ENCODE data around the gene LIN28B. TPM values are rescaled to one million over a fixed set of nuclear protein-coding genes. Genes with fewer than 3 reads are reported as not detected.

LIN28B gene
- total RNA-seq, 1 experiment from 2014 or later, result not detected

- no peak for DNase-seq (ENCODE audit: low read depth)
Measured at GRCh38 chr6:105108631-105109262, 151.8 kb downstream of the LIN28B start.

- DNase-seq (ENCODE audit: low read depth), result no peak
Measured at GRCh38 chr6:105109955-105110895, 153.3 kb downstream of the LIN28B start.

GRCh38 chr6:105111105-105111504 is 154.2 kb downstream of the LIN28B start:
- DNase-seq (ENCODE audit: low read depth), result no peak

- no peak for DNase-seq (ENCODE audit: low read depth)
Measured at GRCh38 chr6:105111871-105112270, 155.0 kb downstream of the LIN28B start.

- peak; percentile 8 for DNase-seq (ENCODE audit: low read depth)
Measured at GRCh38 chr6:105112577-105112976, 155.7 kb downstream of the LIN28B start.

- DNase-seq (ENCODE audit: low read depth), result no peak
Measured at GRCh38 chr6:105113422-105113821, 156.5 kb downstream of the LIN28B start.

DNA sequence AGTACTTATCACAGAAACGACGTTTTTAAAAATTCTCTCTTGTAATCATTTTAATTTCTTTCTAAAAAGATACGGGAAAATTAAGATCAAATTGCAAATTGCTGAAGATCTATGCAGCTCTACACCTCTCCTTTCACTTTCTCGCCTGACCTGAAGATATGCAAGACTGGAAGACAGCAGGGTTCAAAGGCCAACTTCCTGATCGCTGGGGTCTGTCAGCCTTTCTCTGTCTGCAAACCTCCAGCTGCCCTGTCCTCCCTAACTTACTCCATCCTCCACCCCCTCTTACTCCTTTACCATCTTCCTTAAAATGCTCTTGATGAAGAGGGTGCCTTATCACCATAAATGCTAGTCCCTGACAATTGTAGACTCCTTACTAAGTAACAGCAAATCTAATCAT is 159.2 kb downstream of the LIN28B start:
- DNase-seq (ENCODE audit: low read depth), result no peak

DNA sequence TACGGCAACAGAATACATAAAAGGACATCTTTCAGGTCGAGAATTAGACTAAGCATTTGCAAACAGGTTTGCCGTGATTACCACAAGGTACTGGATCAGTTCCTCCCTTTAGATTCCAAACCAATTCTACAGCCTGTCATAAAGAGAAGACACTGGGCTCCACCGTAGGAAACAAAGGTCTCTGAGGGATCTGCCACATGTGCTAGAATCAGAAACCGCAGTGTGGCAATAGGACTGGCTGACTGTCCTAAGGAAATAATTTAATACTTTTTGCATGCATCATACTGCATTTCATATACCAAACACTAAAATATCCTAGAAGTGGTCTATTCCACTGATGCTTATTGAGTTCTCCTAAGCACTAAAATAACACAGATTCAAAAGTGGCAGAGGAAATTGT is 163.7 kb downstream of the LIN28B start:
- DNase-seq (ENCODE audit: low read depth), result peak; percentile 62

GRCh38 chr6:105121981-105122380 is 165.1 kb downstream of the LIN28B start:
- DNase-seq (ENCODE audit: low read depth), result no peak

GRCh38 chr6:105122717-105123116 is 165.8 kb downstream of the LIN28B start:
- no peak for DNase-seq (ENCODE audit: low read depth)

Other genes with a start within 250 kb of the LIN28B start
- 13.7 and 13.8 TPM in 2 replicates for gene HACE1, start 97.2 kb upstream of the LIN28B start, total RNA-seq (2014; rRNA removed)
- 64.8 and 77.9 TPM in 2 replicates for gene POPDC3, start 222.9 kb downstream of the LIN28B start, total RNA-seq (2014; rRNA removed)